Upper lobe of left lung (tissue), 4 donors: ENCODE data around the gene TRIM44.

ENCODE experiments used
- CTCF ChIP-seq, 6 experiments: fragments of 450-650 bp in 4 of 6; fragments of 200-600 bp in 2 of 6; sonication (generic) in 2 of 6; IDR thresholded peaks; one replicate each; pipeline ENCODE4 v1.5.1; 2016 to 2019; ENCODE audit warnings: antibody characterized with exemption in 6 of 6
- EP300 ChIP-seq, 4 donors: sonication (generic); formaldehyde crosslinking; IDR thresholded peaks; one replicate each; pipeline ENCODE4 v1.5.1; 2017; ENCODE audit warnings: antibody characterized with exemption in 4 of 4, control low read depth in 2 of 4
- POLR2A ChIP-seq, 4 donors: fragments of 450-650 bp; IDR thresholded peaks; one replicate each; pipeline ENCODE4 v1.5.1; 2016 to 2017; ENCODE audit warnings: antibody characterized with exemption in 4 of 4, mild to moderate bottlenecking in 2 of 4
- POLR2AphosphoS5 ChIP-seq, 2 donors: sonication (generic); formaldehyde crosslinking; IDR thresholded peaks; one replicate each; pipeline ENCODE4 v1.5.1; 2017; ENCODE audit warnings: antibody characterized with exemption in 2 of 2

GRCh38 chr11:35614939-35615569 lies 47.5 kb upstream of the TRIM44 start:
- TF ChIP-seq POLR2A (IDR thresholded peaks at IDR 0.05) (no peak), EP300 (IDR thresholded peaks at IDR 0.05) (no peak), POLR2AphosphoS5 (IDR thresholded peaks at IDR 0.05) (no peak), CTCF (IDR thresholded peaks at IDR 0.05) (no peak)
